Adrenal gland (tissue), 12 donors: ENCODE measurements around the gene DDX41. TPM values are rescaled to one million over a fixed set of nuclear protein-coding genes. Genes with fewer than 3 reads are reported as not detected.

ENCODE experiments used
- DNase-seq, 7 donors: peaks; one replicate each; pipeline ENCODE4 v3.0.0-alpha.2; 2019 to 2020
- H3K27ac ChIP-seq, 5 donors: fragments of 200-600 bp; sonication (generic) in 4 of 5; 1 replicate in 3 of 5; 2 replicates in 2 of 5; pipeline versions ENCODE4 v1.5.1 to v1.8.0; 2016 to 2020; ENCODE audit warnings: mild to moderate bottlenecking in 1 of 5
- H3K27me3 ChIP-seq: fragments of 200-600 bp; 2 replicates; pipeline ENCODE4 v1.8.0; 2021
- H3K36me3 ChIP-seq, 2 donors: fragments of 200-600 bp; replicated peaks in 1 of 2; 1 replicate in 1 of 2; 2 replicates in 1 of 2; pipeline versions ENCODE4 v1.5.1 to v1.8.0; 2018 to 2022
- H3K4me1 ChIP-seq, 2 donors: fragments of 200-600 bp; replicated peaks in 1 of 2; 1 replicate in 1 of 2; 2 replicates in 1 of 2; pipeline versions ENCODE4 v1.5.1 to v1.8.0; 2018 to 2021
- H3K4me3 ChIP-seq, 4 donors: fragments of 200-600 bp; sonication (generic) in 3 of 4; one replicate each; pipeline ENCODE4 v1.5.1; 2016 to 2018
- H3K9me3 ChIP-seq, 3 donors: fragments of 200-600 bp; sonication (generic) in 1 of 3; replicated peaks in 1 of 3; 1 replicate in 2 of 3; 2 replicates in 1 of 3; pipeline versions ENCODE4 v1.5.1 to v1.8.0; 2016 to 2021
- POLR2A ChIP-seq, 2 donors: fragments of 450-650 bp; IDR thresholded peaks; one replicate each; pipeline ENCODE4 v1.6.1; 2017; ENCODE audit warnings: antibody characterized with exemption in 2 of 2, mild to moderate bottlenecking in 2 of 2, moderate library complexity in 1 of 2
- WGBS, 4 donors: extraction: QIAGEN DNeasy Blood & Tissue Kit in 2 of 4; methylation state at CpG; one replicate each; pipeline versions ENCODE4 v1.1.5 to v1.1.7; 2013 to 2017; 5-methylcytosine and 5-hydroxymethylcytosine counted together
- intact Hi-C, 2 donors: fragments of 100-400 bp; cut with DNase I; formaldehyde crosslinking; loops; one replicate each; pipeline versions ENCODE4 v1.14.1 to v1.15.0; 2022 to 2023
- polyA plus RNA-seq, 3 donors: library from polyadenylated mRNA; stranded (reverse); fragments of 200-250 nt in 2 of 3; fragments of 350-450 nt in 1 of 3; fragmentation: Illumina TruSeq in 1 of 3; extraction: RNeasy Lipid Tissue Mini Kit (QIAGEN cat#74804) in 1 of 3; gene quantifications; one replicate each; pipeline ENCODE4 v1.2.3, GENCODE V29; 2013 to 2014
- total RNA-seq, 9 donors: library from RNA; depleted of rRNA in 4 of 9; stranded (reverse); fragments of >200 nt in 4 of 9; fragments of 120-200 nt in 1 of 9; fragmentation: NEBNext Ultra II Directional in 1 of 9; extraction: Animal tissue kit (Norgen Biotek cat#: 25700) in 1 of 9; gene quantifications; one replicate each; pipeline versions ENCODE4 v1.1.0 to v1.2.4, GENCODE V29; 2013 to 2023
- TF ChIP-seq, protein P1 (sequence below), 6 experiments: fragments of 450-650 bp in 4 of 6; fragments of 200-600 bp in 2 of 6; sonication (generic) in 1 of 6; IDR thresholded peaks; 1 replicate in 5 of 6; 2 replicates in 1 of 6; pipeline versions ENCODE4 v1.5.1 to v1.8.0; 2016 to 2021; ENCODE audit warnings: antibody characterized with exemption in 6 of 6, mild to moderate bottlenecking in 2 of 6, moderate library complexity in 1 of 6
- donor health status: healthy with polysubstance abuse.
- donor health status: Bipolar disorder and iron deficiency.
- donor health status: DM: yes; HTN: yes; CAD: no.
- donor health status: DM: no; HTN: no; CAD: no.
- donor health status: DM: no; HTN: no; CAD: no.
- donor health status: DM: yes; HTN: yes; CAD: no.

DDX41 gene
- total and polyA plus RNA-seq, 12 donors: 47.0 to 180 (median 116) TPM

DNA sequence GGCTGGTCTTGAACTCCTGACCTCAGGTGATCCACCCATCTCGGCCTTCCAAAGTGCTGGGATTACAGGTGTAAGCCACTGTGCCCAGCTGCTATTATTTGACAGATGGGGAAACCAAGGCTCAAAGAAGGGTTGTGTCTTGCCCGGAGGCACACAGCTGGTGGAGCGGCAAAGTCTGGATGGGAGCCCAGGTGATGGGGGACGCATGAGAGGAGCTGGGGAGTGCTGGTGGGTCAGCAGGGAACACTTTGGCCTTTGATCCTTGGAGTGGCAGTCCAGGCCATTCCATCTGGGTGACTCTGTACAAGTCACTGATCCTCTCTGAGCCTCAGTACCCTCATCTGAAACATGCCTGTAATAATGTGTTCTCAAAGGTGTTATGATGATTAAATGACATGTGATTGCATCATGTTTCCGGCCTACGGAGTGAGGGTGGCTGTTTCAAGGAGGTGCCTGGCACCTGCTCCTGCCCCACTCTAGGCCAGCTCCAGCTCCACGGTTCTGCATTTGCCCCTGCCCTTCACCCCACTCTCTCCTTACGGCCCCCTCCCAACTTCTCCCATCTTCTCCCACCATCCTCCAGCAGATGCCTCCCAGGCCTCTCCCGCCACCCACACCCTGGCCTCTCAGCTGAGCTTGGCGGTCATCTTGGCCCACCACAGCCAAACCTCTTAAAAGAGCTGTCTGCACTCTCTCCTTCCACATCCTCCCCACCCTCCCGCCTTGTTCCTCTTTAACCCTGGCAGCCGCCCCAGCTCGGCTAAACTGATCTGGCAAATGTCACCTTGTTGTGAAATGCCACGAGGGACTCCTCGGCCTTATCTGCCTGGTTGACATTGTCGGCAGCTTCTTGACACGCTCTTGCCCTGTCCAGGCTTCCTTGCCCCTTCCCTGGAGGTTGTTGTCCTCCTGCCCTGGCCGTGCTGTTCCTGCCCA, 37.8 kb downstream of the DDX41 start:
- TF ChIP-seq POLR2A (IDR thresholded peaks at IDR 0.05): no peak
- Histone ChIP-seq H3K4me3 (no peak overlapping the region), H3K36me3 (peaks cover 0 to 2% of the 10 kb centered on the region in 2 donors), H3K9me3 (no peaks in the 10 kb centered on the region), H3K4me1 (peaks cover 0 to 17% of the 10 kb centered on the region in 2 donors), H3K27me3 (no peaks in the 10 kb centered on the region), H3K27ac (peak overlapping the region in 2 of 5 donors; percentile 56 to 64)
- intact Hi-C loops: no loop called here
- peak in 6 of 7 donors; percentile 85 to 94 (median 88) for DNase-seq
- WGBS, 4 donors: 24 to 33% (median 30%) methylated on average over 15 to 18 of the region's 18 CpGs

DNA sequence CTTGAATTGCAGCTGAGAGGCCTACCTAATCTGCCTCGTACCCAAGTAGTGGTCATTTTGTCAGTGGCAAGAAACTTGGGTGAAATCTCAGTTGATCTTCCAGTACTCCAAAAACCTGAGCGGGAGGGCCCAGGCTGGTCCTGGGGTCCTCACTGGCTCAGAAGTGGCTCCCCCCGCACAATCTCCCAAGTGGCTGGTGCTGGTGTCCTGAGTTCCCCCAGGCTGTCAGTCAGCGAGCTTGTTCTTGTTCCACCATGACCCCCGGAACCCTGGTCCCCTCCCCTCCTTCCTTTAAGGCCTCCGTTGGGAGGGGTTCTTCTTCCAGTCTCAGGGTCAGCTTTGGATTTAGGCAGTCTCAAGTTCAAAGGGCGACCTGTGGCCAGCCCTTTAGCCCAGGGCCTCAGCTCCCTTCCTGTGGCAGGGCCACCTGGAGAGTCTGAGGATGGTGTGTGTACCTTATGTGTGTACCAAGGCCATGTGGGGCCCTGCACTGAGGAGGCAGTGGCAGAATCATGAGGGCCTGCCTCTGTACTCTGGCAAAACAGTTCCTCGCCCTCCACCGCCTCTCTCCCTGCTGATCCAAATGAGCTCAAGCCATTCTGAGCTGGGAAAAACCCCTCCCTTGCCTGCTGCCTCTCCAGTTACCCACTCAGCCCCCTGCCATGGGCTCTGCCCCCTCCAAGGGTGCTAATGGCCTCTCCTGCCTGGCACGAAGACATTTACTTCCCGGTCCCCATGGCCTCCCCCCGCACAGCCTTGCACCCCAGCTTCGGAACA, 38.9 kb downstream of the DDX41 start:
- Histone ChIP-seq H3K27me3 (no peaks in the 10 kb centered on the region), H3K4me1 (peaks cover 0 to 17% of the 10 kb centered on the region in 2 donors), H3K36me3 (no peaks in the 10 kb centered on the region), H3K27ac (peak overlapping the region in 1 of 5 donors; percentile 13), H3K4me3 (no peak overlapping the region), H3K9me3 (no peaks in the 10 kb centered on the region)
- whole genome bisulfite sequencing, 4 donors: 88 to 95% (median 93%) methylated on average over 9 to 13 of the region's 13 CpGs
- intact Hi-C loops: no loop called here
- TF ChIP-seq, protein P1, sequence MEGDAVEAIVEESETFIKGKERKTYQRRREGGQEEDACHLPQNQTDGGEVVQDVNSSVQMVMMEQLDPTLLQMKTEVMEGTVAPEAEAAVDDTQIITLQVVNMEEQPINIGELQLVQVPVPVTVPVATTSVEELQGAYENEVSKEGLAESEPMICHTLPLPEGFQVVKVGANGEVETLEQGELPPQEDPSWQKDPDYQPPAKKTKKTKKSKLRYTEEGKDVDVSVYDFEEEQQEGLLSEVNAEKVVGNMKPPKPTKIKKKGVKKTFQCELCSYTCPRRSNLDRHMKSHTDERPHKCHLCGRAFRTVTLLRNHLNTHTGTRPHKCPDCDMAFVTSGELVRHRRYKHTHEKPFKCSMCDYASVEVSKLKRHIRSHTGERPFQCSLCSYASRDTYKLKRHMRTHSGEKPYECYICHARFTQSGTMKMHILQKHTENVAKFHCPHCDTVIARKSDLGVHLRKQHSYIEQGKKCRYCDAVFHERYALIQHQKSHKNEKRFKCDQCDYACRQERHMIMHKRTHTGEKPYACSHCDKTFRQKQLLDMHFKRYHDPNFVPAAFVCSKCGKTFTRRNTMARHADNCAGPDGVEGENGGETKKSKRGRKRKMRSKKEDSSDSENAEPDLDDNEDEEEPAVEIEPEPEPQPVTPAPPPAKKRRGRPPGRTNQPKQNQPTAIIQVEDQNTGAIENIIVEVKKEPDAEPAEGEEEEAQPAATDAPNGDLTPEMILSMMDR (IDR thresholded peaks at IDR 0.05): no peak
- TF ChIP-seq POLR2A (IDR thresholded peaks at IDR 0.05): no peak
- no peak for DNase-seq

DNA sequence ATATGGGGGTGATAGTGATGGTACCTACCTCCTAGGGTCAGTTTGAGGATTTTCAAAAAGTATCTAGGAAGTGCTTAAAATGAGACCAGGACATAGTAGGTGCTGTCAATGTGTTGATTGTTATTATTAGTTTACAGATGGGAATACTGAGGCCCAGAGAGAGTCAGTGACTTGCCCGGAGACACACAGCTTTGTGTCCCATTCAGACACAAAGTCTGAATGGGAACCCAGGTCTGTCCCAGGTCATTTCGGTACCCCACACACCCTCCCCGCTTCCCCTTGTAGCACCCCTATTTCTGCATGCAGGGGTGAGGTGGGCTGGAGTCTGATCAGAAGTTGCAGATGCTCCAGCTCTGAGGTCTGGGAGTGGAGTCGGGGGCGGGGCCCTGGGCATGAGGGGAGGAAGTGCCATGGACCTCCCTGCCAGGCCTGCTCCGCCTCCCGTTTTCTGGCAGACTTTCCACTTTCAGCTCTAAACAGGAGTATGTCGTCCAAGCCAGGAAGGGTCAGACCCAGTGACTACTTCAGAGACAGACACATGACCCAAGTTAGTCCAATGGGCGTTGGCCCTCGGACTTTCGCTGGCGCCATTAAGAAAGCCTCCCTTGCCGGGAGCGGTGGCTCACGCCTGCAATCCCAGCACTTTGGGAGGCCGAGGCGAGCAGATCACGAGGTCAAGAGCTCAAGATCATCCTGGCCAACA, 40.1 kb downstream of the DDX41 start:
- Histone ChIP-seq H3K27me3 (peaks cover 10% of the 10 kb centered on the region), H3K4me1 (peaks cover 7 to 28% of the 10 kb centered on the region in 2 donors), H3K36me3 (no peaks in the 10 kb centered on the region), H3K4me3 (no peak overlapping the region), H3K27ac (no peak overlapping the region), H3K9me3 (no peaks in the 10 kb centered on the region)
- TF ChIP-seq, protein P1 (IDR thresholded peaks at IDR 0.05): no peak
- TF ChIP-seq POLR2A (IDR thresholded peaks at IDR 0.05): no peak
- DNase-seq: peak in 4 of 7 donors; percentile 36 to 75 (median 52)
- intact Hi-C loops: no loop called here
- WGBS, 4 donors: 74 to 86% (median 85%) methylated on average over 16 to 18 of the region's 18 CpGs

DNA sequence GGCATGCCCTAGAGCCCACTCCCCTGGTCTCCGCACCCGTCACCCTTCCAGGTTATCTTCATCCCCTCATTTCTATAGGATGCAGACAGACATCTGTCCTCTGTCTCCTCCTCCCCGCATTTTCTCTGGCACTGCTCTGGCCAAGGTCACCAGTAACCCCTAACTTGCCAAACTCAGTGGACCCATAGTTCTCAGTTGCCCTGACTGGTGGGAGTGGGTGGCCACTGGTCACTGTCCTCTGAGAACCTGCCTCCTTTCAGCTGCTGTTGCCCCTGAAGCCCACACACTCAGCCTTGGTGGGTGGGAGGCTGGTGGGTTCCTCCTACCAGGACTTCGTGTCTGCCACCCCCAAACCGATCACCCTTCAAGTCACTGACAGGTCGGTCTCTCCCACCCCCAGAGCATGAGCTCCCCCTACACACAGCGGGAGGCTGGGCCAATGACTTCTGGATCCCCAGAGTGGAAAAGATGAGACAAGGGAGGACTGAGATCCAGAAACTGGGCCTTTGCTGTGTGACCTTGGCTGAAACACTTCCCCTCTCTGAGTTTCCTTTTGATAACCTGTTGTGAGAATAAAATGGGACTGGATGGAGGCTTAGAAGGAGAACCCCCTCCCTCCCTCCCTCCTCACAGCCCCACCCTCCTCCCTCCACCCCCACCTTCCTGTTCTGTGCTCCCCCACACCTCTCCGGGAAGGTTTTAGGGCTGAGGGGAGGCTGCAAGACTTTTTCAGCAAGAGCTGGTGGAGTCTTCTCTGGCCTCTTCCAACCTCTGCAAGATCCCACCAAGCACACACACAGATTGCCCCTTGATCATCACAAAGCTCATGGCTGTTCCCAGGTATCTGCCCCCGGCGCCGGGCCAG, 41.0 kb downstream of the DDX41 start:
- 55 to 69% (median 62%) methylated on average over 9 to 11 of the region's 11 CpGs for WGBS, 4 donors
- Histone ChIP-seq H3K27me3 (peaks cover 10% of the 10 kb centered on the region), H3K27ac (no peak overlapping the region), H3K36me3 (no peaks in the 10 kb centered on the region), H3K9me3 (no peaks in the 10 kb centered on the region), H3K4me1 (peaks cover 7 to 29% of the 10 kb centered on the region in 2 donors), H3K4me3 (no peak overlapping the region)
- TF ChIP-seq POLR2A (IDR thresholded peaks at IDR 0.05): no peak
- TF ChIP-seq, protein P1 (IDR thresholded peaks at IDR 0.05): no peak
- DNase-seq: no peak
- intact Hi-C loops: no loop called here
